ENCODE measurements around the gene ATP13A3. TPM values are rescaled to one million over a fixed set of nuclear protein-coding genes. Genes with fewer than 3 reads are reported as not detected.
"Not testable (repeated sequence)": the region's sequence is repeated elsewhere in the genome, so short reads cannot be mapped to it uniquely, and the experiment has no call there.

The ATP13A3 gene
- total and polyA plus RNA-seq, 10 of the 15 experiments (the other 5 are each of a cell fraction or from before 2014, with no cell fraction given) = 14.0 to 108 (median 69.5) TPM

- no peak for TF ChIP-seq ZNF687 (IDR thresholded peaks at IDR 0.05)
These were observed 16.3 kb upstream of the ATP13A3 start (continued) for GRCh38 chr3:194503081-194503531.

GRCh38 chr3:194500198-194500597, 13.4 kb upstream of the ATP13A3 start:
- no peak overlapping the region for H3K27ac ChIP-seq (ENCODE audit: control insufficient read depth, insufficient read depth)
- H3K9me3 ChIP-seq (replicated peaks; ENCODE audit: control insufficient read depth, insufficient read depth, low read length) = no peaks in the 10 kb centered on the region
- no peak overlapping the region for H3K4me2 ChIP-seq (ENCODE audit: control insufficient read depth, insufficient read depth)
- peaks cover 13% of the 10 kb centered on the region for H3K4me1 ChIP-seq (ENCODE audit: control insufficient read depth, insufficient read depth, low read length)
- H3K36me3 ChIP-seq (ENCODE audit: control insufficient read depth in 2 of 2, insufficient read depth in 2 of 2, low read length in 1 of 2) = no peaks in the 10 kb centered on the region
- no peak for ATAC-seq
- no peak for TF ChIP-seq TAF1 (IDR thresholded peaks at IDR 0.05; ENCODE audit: borderline replicate concordance, low read depth, low read length)
- TF ChIP-seq SIX5 (IDR thresholded peaks at IDR 0.05; ENCODE audit: low read depth, low read length, severe bottlenecking) = no peak
- TF ChIP-seq SMC3 (IDR thresholded peaks at IDR 0.05; ENCODE audit: borderline replicate concordance, low read length) = no peak
- no peak for TF ChIP-seq CHD1 (IDR thresholded peaks at IDR 0.05; ENCODE audit: low read depth, low read length)
- no peak for TF ChIP-seq NFYA (IDR thresholded peaks at IDR 0.05; ENCODE audit: borderline replicate concordance, low read depth, low read length)
- no peak overlapping the region for H2AFZ ChIP-seq (ENCODE audit: control insufficient read depth, low read depth, low read length)
- CTCF ChIA-PET = no interaction called here
- RAD21 ChIA-PET (ENCODE audit: unreplicated experiment) = interaction anchor here (0.6 kb wide), 1 partner anchor 16 kb away, joined by 3 read pairs; no protein-coding TSS in a partner anchor
- BruUV-seq (replicated peaks) = no TSS peak
- no peaks in the 10 kb centered on the region for H3K79me2 ChIP-seq (ENCODE audit: control insufficient read depth, insufficient read depth, low read length)
- SMC1A ChIA-PET (ENCODE audit: uncharacterized antibody, unreplicated experiment) = interaction anchor here (1.0 to 1.3 kb wide), 2 partner anchors 14 to 76 kb away, joined by 3 to 4 read pairs; no protein-coding TSS in a partner anchor
- H3K9ac ChIP-seq (ENCODE audit: control insufficient read depth, insufficient read depth, low read length) = no peak overlapping the region
- DNase-seq (ENCODE audit: low read depth, low spot score) = no peak
- H3K27me3 ChIP-seq (replicated peaks in 1 of 2; ENCODE audit: control insufficient read depth in 2 of 2, insufficient read depth in 2 of 2, low read length in 1 of 2) = no peaks in the 10 kb centered on the region
- no peaks in the 10 kb centered on the region for H4K20me1 ChIP-seq (ENCODE audit: control insufficient read depth, insufficient read depth)
- in situ Hi-C loops (cut with MboI) = no loop called here
- H3K4me3 ChIP-seq = no peak overlapping the region
- POLR2A ChIA-PET = no interaction called here
- intact Hi-C loops (cut with micrococcal nuclease; ENCODE audit: unreplicated experiment) = no loop called here
- no peak for FAIRE-seq

- ChIA-PET SMC1A (ENCODE audit: uncharacterized antibody, unreplicated experiment) (interaction anchor here (0.9 to 3.9 kb wide), 7 partner anchors 8 to 74 kb away, joined by 3 to 14 read pairs (median 4); no protein-coding TSS in a partner anchor), RAD21 (ENCODE audit: unreplicated experiment) (interaction anchor here (0.6 kb wide), 1 partner anchor 15 kb away, joined by 3 read pairs; no protein-coding TSS in a partner anchor), CTCF (interaction anchor here (0.7 to 1.4 kb wide), 3 partner anchors 11 to 28 kb away, joined by 3 to 6 read pairs (median 3); no protein-coding TSS in a partner anchor), POLR2A (interaction anchor here (1.0 to 1.1 kb wide), 2 partner anchors 14 to 15 kb away, joined by 3 read pairs; no protein-coding TSS in a partner anchor)
- ATAC-seq; H3K9me3 ChIP-seq (replicated peaks; ENCODE audit: control insufficient read depth, insufficient read depth, low read length); H3K79me2 ChIP-seq (ENCODE audit: control insufficient read depth, insufficient read depth, low read length); H3K4me3 ChIP-seq; DNase-seq (ENCODE audit: low read depth, low spot score); H2AFZ ChIP-seq (ENCODE audit: control insufficient read depth, low read depth, low read length); FAIRE-seq; intact Hi-C loops (cut with micrococcal nuclease; ENCODE audit: unreplicated experiment); in situ Hi-C loops (cut with MboI); H3K4me2 ChIP-seq (ENCODE audit: control insufficient read depth, insufficient read depth); H3K27me3 ChIP-seq (replicated peaks in 1 of 2; ENCODE audit: control insufficient read depth in 2 of 2, insufficient read depth in 2 of 2, low read length in 1 of 2); H3K27ac ChIP-seq (ENCODE audit: control insufficient read depth, insufficient read depth); BruUV-seq (replicated peaks); H3K9ac ChIP-seq (ENCODE audit: control insufficient read depth, insufficient read depth, low read length); H4K20me1 ChIP-seq (ENCODE audit: control insufficient read depth, insufficient read depth); H3K36me3 ChIP-seq (ENCODE audit: control insufficient read depth in 2 of 2, insufficient read depth in 2 of 2, low read length in 1 of 2): not testable (repeated sequence)
- WGBS (ENCODE audit: insufficient coverage, insufficient replicate concordance, low lambda C conversion rate, missing lambda C conversion rate) = 76% methylated on average over 6 of the region's 6 CpGs
- peaks cover 13% of the 10 kb centered on the region for H3K4me1 ChIP-seq (ENCODE audit: control insufficient read depth, insufficient read depth, low read length)
These were observed 12.7 kb upstream of the ATP13A3 start for GRCh38 chr3:194499516-194499915.
